ENCODE data around the gene ACSF3.

The ACSF3 gene

GRCh38 chr16:89080196-89080853 is 13.3 kb upstream of the ACSF3 start:
- no peak overlapping the region for H3K4me3 ChIP-seq (replicated peaks; ENCODE audit: low read depth, low read length)
- DNase-seq (ENCODE audit: extremely low read depth, low read depth), result no peak
- no peak for TF ChIP-seq CTCF (IDR thresholded peaks at IDR 0.05; ENCODE audit: low read depth, low read length, missing control alignments)

DNA sequence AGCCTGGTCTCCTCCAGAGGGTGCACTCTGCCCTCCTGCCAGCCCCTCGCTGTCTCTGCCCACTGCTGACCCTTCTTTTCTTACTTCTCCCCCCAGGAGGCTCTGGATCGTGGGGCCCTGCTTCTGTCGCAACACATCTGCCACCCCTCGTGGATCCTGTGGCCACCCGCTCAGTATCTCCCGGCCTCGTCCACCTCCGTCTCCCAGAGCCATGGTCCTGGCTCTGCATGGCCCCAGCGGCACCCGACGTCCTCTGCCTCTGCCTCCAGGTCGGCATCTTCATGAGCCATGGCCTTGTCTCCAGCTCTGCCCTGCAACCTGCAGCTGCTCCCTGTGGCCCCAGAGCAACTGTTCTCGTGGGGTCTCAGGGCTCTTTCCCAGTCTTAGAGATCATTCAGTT is 12.1 kb upstream of the ACSF3 start:
- no peak for TF ChIP-seq CTCF (IDR thresholded peaks at IDR 0.05; ENCODE audit: low read depth, low read length, missing control alignments)

DNA sequence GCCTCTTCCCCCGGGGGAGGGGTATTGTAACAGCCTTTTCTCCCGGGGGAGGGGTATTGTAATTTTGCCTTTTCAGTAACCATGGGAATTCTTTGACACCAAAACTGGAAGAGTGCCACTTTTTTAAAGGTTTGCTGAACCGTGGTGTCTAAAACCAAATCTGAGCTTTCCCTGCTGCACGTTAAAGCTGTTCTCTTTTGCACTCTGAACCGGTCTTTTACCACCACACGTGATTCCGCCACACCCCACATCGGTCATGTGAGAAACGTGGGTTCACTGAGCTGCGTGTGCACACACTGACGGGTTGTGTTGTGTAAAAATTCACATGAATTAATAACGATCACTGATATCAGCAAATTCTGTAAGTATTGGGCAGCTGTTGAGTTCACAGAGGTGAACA is 9.2 kb upstream of the ACSF3 start:
- no peak for TF ChIP-seq CTCF (IDR thresholded peaks at IDR 0.05; ENCODE audit: low read depth, low read length, missing control alignments)
- DNase-seq (ENCODE audit: extremely low read depth, low read depth), result no peak
- H3K4me3 ChIP-seq (replicated peaks; ENCODE audit: low read depth, low read length), result no peak overlapping the region

More for the DNA sequence above, 12.1 kb upstream of the ACSF3 start:
- no peak for DNase-seq (ENCODE audit: extremely low read depth, low read depth)
- H3K4me3 ChIP-seq (replicated peaks; ENCODE audit: low read depth, low read length), result no peak overlapping the region

- TF ChIP-seq CTCF (IDR thresholded peaks at IDR 0.05; ENCODE audit: low read depth, low read length, missing control alignments), result no peak
- no peak for DNase-seq (ENCODE audit: extremely low read depth, low read depth)
- no peak overlapping the region for H3K4me3 ChIP-seq (replicated peaks; ENCODE audit: low read depth, low read length)
Measured at GRCh38 chr16:89084814-89085612, 8.6 kb upstream of the ACSF3 start.

DNA sequence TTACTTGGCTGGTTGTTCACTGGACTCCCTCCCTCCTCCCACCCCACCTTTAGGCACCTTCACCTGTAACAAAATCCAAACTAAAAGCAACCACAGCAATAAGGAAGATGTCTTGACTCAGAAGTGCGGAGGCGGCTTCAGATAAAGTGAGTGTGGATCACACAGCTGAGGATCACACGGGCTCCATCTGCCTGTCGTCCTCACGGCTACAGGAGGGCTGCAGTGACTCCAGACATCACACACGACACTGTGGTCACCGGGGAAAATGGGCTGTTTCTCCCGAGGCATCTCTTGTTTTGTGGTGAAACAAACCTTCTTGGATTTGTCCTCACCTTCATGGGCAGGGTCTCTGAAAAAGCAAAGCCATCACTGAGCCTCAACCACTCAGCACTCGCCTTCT is 7.9 kb upstream of the ACSF3 start:
- TF ChIP-seq CTCF (IDR thresholded peaks at IDR 0.05; ENCODE audit: low read depth, low read length, missing control alignments), result no peak

GRCh38 chr16:89087922-89088497 is 5.6 kb upstream of the ACSF3 start:
- TF ChIP-seq CTCF (IDR thresholded peaks at IDR 0.05; ENCODE audit: low read depth, low read length, missing control alignments), result no peak
- no peak for DNase-seq (ENCODE audit: extremely low read depth, low read depth)
- no peak overlapping the region for H3K4me3 ChIP-seq (replicated peaks; ENCODE audit: low read depth, low read length)

More for the DNA sequence above, 7.9 kb upstream of the ACSF3 start:
- H3K4me3 ChIP-seq (replicated peaks; ENCODE audit: low read depth, low read length), result no peak overlapping the region
- DNase-seq (ENCODE audit: extremely low read depth, low read depth), result no peak

Measured in HFF-Myc (cell line).